Uterus (tissue), 2 donors: ENCODE results near the gene PTS.

Experiments used
- CTCF ChIP-seq, 4 experiments: fragments of 200-600 bp in 2 of 4; fragments of 450-650 bp in 2 of 4; sonication (generic) in 2 of 4; IDR thresholded peaks; one replicate each; pipeline ENCODE4 v1.5.1; 2016 to 2019; ENCODE audit warnings: antibody characterized with exemption in 4 of 4, mild to moderate bottlenecking in 2 of 4, moderate library complexity in 1 of 4
- POLR2A ChIP-seq, 2 donors: fragments of 450-650 bp; IDR thresholded peaks; one replicate each; pipeline ENCODE4 v1.6.1; 2016; ENCODE audit warnings: antibody characterized with exemption in 2 of 2, mild to moderate bottlenecking in 1 of 2, moderate library complexity in 1 of 2

- TF ChIP-seq CTCF (IDR thresholded peaks at IDR 0.05) (no peak), POLR2A (IDR thresholded peaks at IDR 0.05) (no peak)
Measured at GRCh38 chr11:112278803-112279202, 52.6 kb downstream of the PTS start.
